ENCODE results near the gene CAPN13.

GRCh38 chr2:30808695-30809094 is 1.4 kb upstream of the CAPN13 start:
- TF ChIP-seq GATA2 (IDR thresholded peaks at IDR 0.05; ENCODE audit: low read depth, low read length): no peak
- no peak for TF ChIP-seq GATA3 (IDR thresholded peaks at IDR 0.05; ENCODE audit: low read depth, low read length)

Measured in SH-SY5Y (cell line).